Measurements from ENCODE around the gene NFIA. TPM values are rescaled to one million over a fixed set of nuclear protein-coding genes. Genes with fewer than 3 reads are reported as not detected.

The NFIA gene
- total RNA-seq, 1 donor from 2014 or later, result 163 TPM

DNA sequence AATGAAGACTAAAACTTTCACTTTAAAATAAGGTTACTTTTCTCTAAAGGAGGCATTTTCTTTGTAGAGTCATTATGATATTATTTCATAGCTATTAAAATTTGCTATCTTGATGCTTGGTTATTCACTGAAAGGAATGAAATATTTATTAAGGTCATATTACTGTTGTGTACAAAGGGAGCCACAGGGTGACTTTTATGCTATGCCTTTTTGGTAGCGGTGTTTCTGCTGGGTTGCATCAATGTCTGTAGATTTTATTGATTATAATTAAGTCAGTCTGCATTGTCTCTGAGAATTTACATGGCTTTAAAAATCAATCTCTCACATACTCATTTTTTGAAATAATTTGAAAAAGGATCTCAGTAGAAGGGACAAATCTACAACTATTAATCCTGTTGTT lies 84.9 kb downstream of the NFIA start:
- TF ChIP-seq, protein P1, sequence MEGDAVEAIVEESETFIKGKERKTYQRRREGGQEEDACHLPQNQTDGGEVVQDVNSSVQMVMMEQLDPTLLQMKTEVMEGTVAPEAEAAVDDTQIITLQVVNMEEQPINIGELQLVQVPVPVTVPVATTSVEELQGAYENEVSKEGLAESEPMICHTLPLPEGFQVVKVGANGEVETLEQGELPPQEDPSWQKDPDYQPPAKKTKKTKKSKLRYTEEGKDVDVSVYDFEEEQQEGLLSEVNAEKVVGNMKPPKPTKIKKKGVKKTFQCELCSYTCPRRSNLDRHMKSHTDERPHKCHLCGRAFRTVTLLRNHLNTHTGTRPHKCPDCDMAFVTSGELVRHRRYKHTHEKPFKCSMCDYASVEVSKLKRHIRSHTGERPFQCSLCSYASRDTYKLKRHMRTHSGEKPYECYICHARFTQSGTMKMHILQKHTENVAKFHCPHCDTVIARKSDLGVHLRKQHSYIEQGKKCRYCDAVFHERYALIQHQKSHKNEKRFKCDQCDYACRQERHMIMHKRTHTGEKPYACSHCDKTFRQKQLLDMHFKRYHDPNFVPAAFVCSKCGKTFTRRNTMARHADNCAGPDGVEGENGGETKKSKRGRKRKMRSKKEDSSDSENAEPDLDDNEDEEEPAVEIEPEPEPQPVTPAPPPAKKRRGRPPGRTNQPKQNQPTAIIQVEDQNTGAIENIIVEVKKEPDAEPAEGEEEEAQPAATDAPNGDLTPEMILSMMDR (IDR thresholded peaks at IDR 0.05; ENCODE audit: unreplicated experiment), result no peak
- peaks cover 62% of the 10 kb centered on the region for H3K4me1 Mint-ChIP-seq
- no peak overlapping the region for H3K4me3 Mint-ChIP-seq
- peak overlapping the region; percentile 50 for H3K27ac Mint-ChIP-seq
- H3K27me3 Mint-ChIP-seq (ENCODE audit: low read depth), result no peaks in the 10 kb centered on the region
- no peaks in the 10 kb centered on the region for H3K9me3 Mint-ChIP-seq
- H3K36me3 Mint-ChIP-seq, result peaks cover 2% of the 10 kb centered on the region
- DNase-seq (ENCODE audit: low spot score in 2 of 2, unreplicated experiment in 2 of 2), result no peak

DNA sequence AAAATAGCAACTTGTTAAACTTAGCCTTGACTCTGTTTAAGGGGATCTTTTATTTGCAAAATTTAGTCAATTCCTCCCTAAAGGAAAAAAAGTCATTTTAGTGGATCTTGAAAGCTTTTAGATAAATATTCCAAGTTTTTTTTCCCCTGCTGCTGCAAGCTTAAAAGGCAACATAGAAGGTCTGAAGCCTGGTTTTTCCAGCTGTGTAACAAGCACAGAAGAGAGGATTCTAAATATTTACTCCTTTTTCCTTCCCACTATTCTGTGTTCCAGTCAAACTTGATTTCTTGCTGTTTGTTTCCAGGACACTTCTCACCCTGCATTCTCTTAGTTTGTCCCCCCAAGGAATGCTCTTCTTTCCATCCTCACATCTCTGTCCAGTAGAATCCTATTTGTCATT lies 86.7 kb downstream of the NFIA start:
- no peaks in the 10 kb centered on the region for H3K27me3 Mint-ChIP-seq (ENCODE audit: low read depth)
- peaks cover 65% of the 10 kb centered on the region for H3K4me1 Mint-ChIP-seq
- peak overlapping the region; percentile 89 for H3K27ac Mint-ChIP-seq
- no peak overlapping the region for H3K4me3 Mint-ChIP-seq
- TF ChIP-seq, protein P1 (IDR thresholded peaks at IDR 0.05; ENCODE audit: unreplicated experiment), result no peak
- H3K36me3 Mint-ChIP-seq, result peaks cover 1% of the 10 kb centered on the region
- DNase-seq (ENCODE audit: low spot score in 2 of 2, unreplicated experiment in 2 of 2), result no peak
- H3K9me3 Mint-ChIP-seq, result no peaks in the 10 kb centered on the region

DNA sequence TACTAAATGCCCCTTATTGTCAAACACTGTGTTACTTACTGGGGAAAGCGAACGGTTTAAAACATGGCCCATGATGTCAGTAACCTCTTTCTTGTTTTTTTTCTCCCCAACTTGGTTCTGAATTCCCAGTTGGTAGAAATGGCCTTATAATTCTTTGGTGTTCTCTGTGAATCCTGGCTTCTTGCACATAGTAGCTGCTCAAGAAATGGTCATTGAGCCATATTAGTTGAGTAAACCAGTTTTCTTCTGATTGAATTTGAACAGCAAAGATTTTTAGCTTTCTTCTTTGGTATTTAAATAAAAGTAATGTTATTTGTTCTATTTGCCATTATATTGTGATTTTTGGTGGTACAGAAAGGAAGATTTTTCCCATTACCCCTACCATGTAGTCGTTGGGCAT lies 87.3 kb downstream of the NFIA start:
- Mint-ChIP-seq H3K36me3 (peaks cover 5% of the 10 kb centered on the region), H3K4me1 (peaks cover 69% of the 10 kb centered on the region), H3K27me3 (ENCODE audit: low read depth) (no peaks in the 10 kb centered on the region), H3K9me3 (no peaks in the 10 kb centered on the region), H3K4me3 (no peak overlapping the region), H3K27ac (peak overlapping the region; percentile 89)
- DNase-seq (ENCODE audit: low spot score in 2 of 2, unreplicated experiment in 2 of 2), result no peak
- TF ChIP-seq, protein P1 (IDR thresholded peaks at IDR 0.05; ENCODE audit: unreplicated experiment), result no peak

DNA sequence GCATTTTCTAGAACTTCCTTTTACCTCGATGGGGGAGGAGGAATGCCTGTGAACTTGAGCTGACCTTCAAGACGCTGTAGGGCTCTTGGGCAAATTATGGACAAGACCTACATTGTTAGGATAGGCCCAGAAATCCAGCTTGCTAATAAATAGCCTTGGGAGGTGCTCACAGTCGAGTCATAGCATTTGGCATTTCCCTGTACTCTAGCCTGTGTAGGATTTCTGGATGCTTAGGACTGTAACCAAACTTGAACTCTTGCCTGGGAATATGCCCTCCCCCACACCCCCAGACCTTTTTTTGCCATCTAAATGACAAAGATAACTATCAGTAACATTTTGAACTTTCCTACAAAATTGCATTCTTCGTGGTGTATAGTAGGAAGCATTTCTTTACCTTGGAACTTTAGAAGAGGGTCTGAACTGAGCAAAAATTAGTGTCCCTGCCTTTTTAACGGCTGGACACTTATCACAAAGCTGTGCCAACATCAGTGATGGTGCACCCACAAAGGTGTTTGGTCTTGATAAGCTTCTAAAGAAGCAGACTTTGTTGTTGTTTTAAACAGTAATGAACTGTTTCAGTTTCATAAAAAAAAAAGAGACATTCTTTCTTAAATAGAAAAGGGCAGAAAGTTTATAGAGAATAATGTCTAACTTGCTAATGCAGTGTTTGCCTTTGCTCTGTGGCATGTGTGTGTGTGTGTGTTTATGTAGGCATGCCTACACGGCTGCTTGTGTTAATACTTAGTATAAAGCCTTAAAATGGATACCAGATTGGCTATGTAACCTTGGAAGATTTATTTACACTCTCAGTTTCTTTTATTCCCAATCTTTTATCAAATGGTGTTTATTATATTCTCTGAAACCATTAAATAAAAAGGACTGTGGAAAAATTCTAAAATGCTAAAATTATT lies 88.2 kb downstream of the NFIA start:
- DNase-seq (ENCODE audit: low spot score in 2 of 2, unreplicated experiment in 2 of 2), result no peak
- H3K4me3 Mint-ChIP-seq, result no peak overlapping the region
- H3K9me3 Mint-ChIP-seq, result no peaks in the 10 kb centered on the region
- H3K27ac Mint-ChIP-seq, result peak overlapping the region; percentile 89
- no peaks in the 10 kb centered on the region for H3K27me3 Mint-ChIP-seq (ENCODE audit: low read depth)
- peaks cover 72% of the 10 kb centered on the region for H3K4me1 Mint-ChIP-seq
- H3K36me3 Mint-ChIP-seq, result peaks cover 5% of the 10 kb centered on the region
- TF ChIP-seq, protein P1 (IDR thresholded peaks at IDR 0.05; ENCODE audit: unreplicated experiment), result no peak

DNA sequence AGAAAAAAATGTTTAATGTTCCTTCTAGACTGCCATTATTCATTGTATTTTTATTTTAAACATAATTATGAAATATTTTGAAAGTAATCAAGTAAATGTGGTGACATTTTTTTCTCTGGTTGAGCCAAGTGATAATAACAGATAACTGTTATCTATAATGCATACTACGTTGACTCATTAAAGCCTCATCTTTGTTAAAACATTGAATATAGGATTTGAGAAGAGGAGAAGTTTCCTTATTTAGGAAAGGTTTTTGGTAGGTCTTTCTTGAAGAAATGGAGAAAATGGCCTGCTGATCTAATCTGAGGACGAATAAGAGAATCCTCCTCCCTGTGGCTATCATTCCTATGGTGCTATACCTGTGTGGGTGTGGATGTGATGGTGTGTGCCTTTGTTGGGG lies 89.0 kb downstream of the NFIA start:
- peaks cover 78% of the 10 kb centered on the region for H3K4me1 Mint-ChIP-seq
- peak overlapping the region; percentile 86 for H3K27ac Mint-ChIP-seq
- H3K27me3 Mint-ChIP-seq (ENCODE audit: low read depth), result no peaks in the 10 kb centered on the region

More for the DNA sequence above, 89.0 kb downstream of the NFIA start:
- no peak overlapping the region for H3K4me3 Mint-ChIP-seq
- no peaks in the 10 kb centered on the region for H3K9me3 Mint-ChIP-seq
- DNase-seq (ENCODE audit: low spot score in 2 of 2, unreplicated experiment in 2 of 2), result no peak
- peaks cover 5% of the 10 kb centered on the region for H3K36me3 Mint-ChIP-seq
- TF ChIP-seq, protein P1 (IDR thresholded peaks at IDR 0.05; ENCODE audit: unreplicated experiment), result no peak
